Right lobe of liver (tissue), 4 donors: ENCODE results near the gene CDK14.

Experiments used
- CTCF ChIP-seq, 4 donors: fragments of 200-600 bp in 3 of 4; fragments of 450-650 bp in 1 of 4; IDR thresholded peaks; one replicate each; pipeline versions ENCODE4 v1.5.1 to v1.8.0; 2016 to 2022; ENCODE audit warnings: antibody characterized with exemption in 4 of 4, mild to moderate bottlenecking in 2 of 4
- POLR2A ChIP-seq: fragments of 450-650 bp; IDR thresholded peaks from one replicate; pipeline ENCODE4 v1.6.1; 2017; ENCODE audit warnings: antibody characterized with exemption, mild to moderate bottlenecking
- donor health status: DM: no; HTN: no; CAD: no.
- donor health status: DM: no; HTN: no; CAD: no.
- donor health status: DM: no; HTN: yes; CAD: no.

GRCh38 chr7:90648107-90648506 lies 52.0 kb downstream of the CDK14 start:
- TF ChIP-seq CTCF (IDR thresholded peaks at IDR 0.05), result no peak
- TF ChIP-seq POLR2A, result no peak
